ENCODE data around the gene NRL. TPM values are rescaled to one million over a fixed set of nuclear protein-coding genes. Genes with fewer than 3 reads are reported as not detected.
"Not testable (repeated sequence)": the region's sequence is repeated elsewhere in the genome, so short reads cannot be mapped to it uniquely, and the experiment has no call there.

Gene NRL
- total RNA-seq, 1 donor from 2014 or later, result 5.5 TPM

- CTCF ChIA-PET, result interaction anchor here (1.3 kb wide), 1 partner anchor 55 kb away, joined by 3 read pairs; no protein-coding TSS in a partner anchor
- Mint-ChIP-seq H3K36me3 (ENCODE audit: low read depth) (peaks cover 1% of the 10 kb centered on the region), H3K27me3 (peaks cover 6% of the 10 kb centered on the region), H3K4me1 (peaks cover 31% of the 10 kb centered on the region), H3K9me3 (no peaks in the 10 kb centered on the region), H3K4me3 (peak overlapping the region; percentile 82), H3K27ac (no peak overlapping the region)
- no peak for TF ChIP-seq CTCF (IDR thresholded peaks at IDR 0.05)
- POLR2A ChIA-PET, result interaction anchor here (1.1 kb wide), 1 partner anchor 55 kb away, joined by 3 read pairs; no protein-coding TSS in a partner anchor
- intact Hi-C loops (cut with micrococcal nuclease), result no loop called here
- DNase-seq, result no peak
- no peak for ATAC-seq (ENCODE audit: low read depth)
Measured at GRCh38 chr14:24053548-24054323, 61.0 kb downstream of the NRL start.

- Mint-ChIP-seq H3K27ac (peak overlapping the region; percentile 46), H3K9me3 (no peaks in the 10 kb centered on the region), H3K27me3 (peaks cover 6% of the 10 kb centered on the region), H3K4me1 (peaks cover 34% of the 10 kb centered on the region), H3K4me3 (peak overlapping the region; percentile 82), H3K36me3 (ENCODE audit: low read depth) (no peaks in the 10 kb centered on the region)
- ATAC-seq (ENCODE audit: low read depth) (no peak), DNase-seq (no peak)
- CTCF ChIA-PET, result interaction anchor here (1.2 to 1.5 kb wide), 3 partner anchors 28 to 255 kb away, joined by 3 to 4 read pairs (median 3); partner anchors contain the start of gene CIDEB
- intact Hi-C loops (cut with micrococcal nuclease), result loop anchor here (1.0 kb wide), 2 partner anchors 28 to 246 kb away; partner anchors contain the start of genes DHRS1 and NOP9
- no peak for TF ChIP-seq CTCF (IDR thresholded peaks at IDR 0.05)
- POLR2A ChIA-PET, result interaction anchor here (1.0 to 1.8 kb wide), 5 partner anchors 23 to 108 kb away, joined by 3 to 14 read pairs (median 4); partner anchors contain the start of genes DCAF11, IRF9 and NRL
Measured at GRCh38 chr14:24052656-24053547, 61.8 kb downstream of the NRL start.

GRCh38 chr14:24051789-24052655 is 62.7 kb downstream of the NRL start, which contains the start of gene CARMIL3:
Gene CARMIL3, plus strand, starts transcription at chr14:24052009. Its CDS starts 145 bp downstream, at chr14:24052154.
- peak within 1 kb of the TSS; percentile 82 for H3K4me3 Mint-ChIP-seq
- peaks cover 34% of the 10 kb centered on the region for H3K4me1 Mint-ChIP-seq
- CTCF ChIA-PET, result interaction anchor here (0.7 to 1.5 kb wide), 6 partner anchors 29 to 422 kb away, joined by 3 to 8 read pairs (median 4); partner anchors contain the start of gene CIDEB
- H3K27me3 Mint-ChIP-seq, result peaks cover 6% of the 10 kb centered on the region
- POLR2A ChIA-PET, result interaction anchor here (0.7 to 1.8 kb wide), 9 partner anchors 24 to 164 kb away, joined by 3 to 14 read pairs (median 4); partner anchors contain the start of genes DCAF11, IRF9, MDP1 and NRL
- peak; percentile 86 for ATAC-seq (ENCODE audit: low read depth)
- intact Hi-C loops (cut with micrococcal nuclease), result loop anchor here (1.0 to 2.0 kb wide), 3 partner anchors 15 to 247 kb away; partner anchors contain the start of genes DHRS1 and NOP9
- peak; percentile 69 for DNase-seq
- no peaks in the 10 kb centered on the region for H3K9me3 Mint-ChIP-seq
- H3K36me3 Mint-ChIP-seq (ENCODE audit: low read depth), result no peaks in the 10 kb centered on the region
- TF ChIP-seq CTCF (IDR thresholded peaks at IDR 0.05), result no peak
- H3K27ac Mint-ChIP-seq, result peak within 1 kb of the TSS; percentile 71

- POLR2A ChIA-PET, result interaction anchor here (0.8 to 1.8 kb wide), 7 partner anchors 24 to 164 kb away, joined by 3 to 14 read pairs (median 4); partner anchors contain the start of genes DCAF11, IRF9, MDP1 and NRL
- no peak for DNase-seq
Measured at GRCh38 chr14:24051176-24051788, 63.5 kb downstream of the NRL start.

GRCh38 chr14:24050753-24051152 is 64.0 kb downstream of the NRL start:
- DNase-seq, result not testable (repeated sequence)
- intact Hi-C loops (cut with micrococcal nuclease), result loop anchor here (2.0 kb wide), 1 partner anchor 14 kb away; no protein-coding TSS in a partner anchor

More at GRCh38 chr14:24051176-24051788, 63.5 kb downstream of the NRL start:
- no peaks in the 10 kb centered on the region for H3K9me3 Mint-ChIP-seq
- peaks cover 6% of the 10 kb centered on the region for H3K27me3 Mint-ChIP-seq
- peak overlapping the region; percentile 82 for H3K4me3 Mint-ChIP-seq
- peak overlapping the region; percentile 71 for H3K27ac Mint-ChIP-seq
- CTCF ChIA-PET, result interaction anchor here (0.7 to 1.5 kb wide), 6 partner anchors 30 to 421 kb away, joined by 3 to 8 read pairs (median 4); partner anchors contain the start of gene CIDEB
- H3K4me1 Mint-ChIP-seq, result peaks cover 34% of the 10 kb centered on the region
- ATAC-seq (ENCODE audit: low read depth), result peak; percentile 18
- intact Hi-C loops (cut with micrococcal nuclease), result loop anchor here (2.0 kb wide), 1 partner anchor 14 kb away; no protein-coding TSS in a partner anchor
- TF ChIP-seq CTCF (IDR thresholded peaks at IDR 0.05), result no peak
- no peaks in the 10 kb centered on the region for H3K36me3 Mint-ChIP-seq (ENCODE audit: low read depth)

GRCh38 chr14:24049002-24049401 is 65.7 kb downstream of the NRL start:
- peak; percentile 34 for ATAC-seq (ENCODE audit: low read depth)
- CTCF ChIA-PET, result interaction anchor here (1.5 kb wide), 1 partner anchor 60 kb away, joined by 4 read pairs; no protein-coding TSS in a partner anchor
- Mint-ChIP-seq H3K4me3 (peak overlapping the region; percentile 6), H3K27ac (peak overlapping the region; percentile 47), H3K4me1 (peaks cover 34% of the 10 kb centered on the region)
- H3K27me3 Mint-ChIP-seq; H3K36me3 Mint-ChIP-seq (ENCODE audit: low read depth); H3K9me3 Mint-ChIP-seq; intact Hi-C loops (cut with micrococcal nuclease); DNase-seq: not testable (repeated sequence)
- POLR2A ChIA-PET, result interaction anchor here (1.5 kb wide), 1 partner anchor 112 kb away, joined by 3 read pairs; the partner anchor contains the start of gene IRF9

More at GRCh38 chr14:24050753-24051152, 64.0 kb downstream of the NRL start:
- H3K9me3 Mint-ChIP-seq; H3K36me3 Mint-ChIP-seq (ENCODE audit: low read depth); H3K27me3 Mint-ChIP-seq; ATAC-seq (ENCODE audit: low read depth): not testable (repeated sequence)
- ChIA-PET POLR2A (interaction anchor here (0.6 to 1.7 kb wide), 3 partner anchors 31 to 1480 kb away, joined by 3 to 11 read pairs (median 9); no protein-coding TSS in a partner anchor), CTCF (interaction anchor here (1.5 kb wide), 2 partner anchors 40 to 58 kb away, joined by 4 to 8 read pairs; no protein-coding TSS in a partner anchor)
- Mint-ChIP-seq H3K27ac (peak overlapping the region; percentile 71), H3K4me1 (peaks cover 34% of the 10 kb centered on the region), H3K4me3 (peak overlapping the region; percentile 82)
